Umbilical cord (tissue), 2 donors: Measurements from ENCODE around the gene NEUROG2. TPM values are rescaled to one million over a fixed set of nuclear protein-coding genes. Genes with fewer than 3 reads are reported as not detected.
"Not testable (repeated sequence)": the region's sequence is repeated elsewhere in the genome, so short reads cannot be mapped to it uniquely, and the experiment has no call there.

Source experiments
- DNase-seq: peaks from one replicate; pipeline ENCODE4 v3.0.0-alpha.2; 2015; ENCODE audit warnings: low spot score
- total RNA-seq: library from RNA; depleted of rRNA; stranded (reverse); fragments of >200 nt; gene quantifications from one replicate; pipeline ENCODE4 v1.2.3, GENCODE V29; 2014; ENCODE audit warnings: low replicate concordance; ENCODE audit not compliant: insufficient read depth

The NEUROG2 gene
- total RNA-seq, 1 donor from 2014 or later, result 2.2 TPM

GRCh38 chr4:112492321-112492720, 23.7 kb downstream of the NEUROG2 start:
- DNase-seq, result no peak

- DNase-seq, result not testable (repeated sequence)
Measured at GRCh38 chr4:112490808-112491207, 25.2 kb downstream of the NEUROG2 start.

- no peak for DNase-seq
Measured at GRCh38 chr4:112485930-112486329, 30.1 kb downstream of the NEUROG2 start.

GRCh38 chr4:112473985-112474384, 42.0 kb downstream of the NEUROG2 start:
- DNase-seq, result no peak

- no peak for DNase-seq
Measured at GRCh38 chr4:112472318-112472717, 43.7 kb downstream of the NEUROG2 start.

Other genes with a start within 250 kb of the NEUROG2 start
- 14.2 TPM for gene TIFA, start 230.3 kb downstream of the NEUROG2 start, total RNA-seq
- gene ALPK1, start 218.8 kb downstream of the NEUROG2 start, total RNA-seq, result 27.0 TPM
- gene ZGRF1, start 120.7 kb upstream of the NEUROG2 start, total RNA-seq, result 11.1 TPM
- 30.6 TPM for gene LARP7, start 121.0 kb upstream of the NEUROG2 start, total RNA-seq